Measurements from ENCODE around the gene RFXAP. TPM values are rescaled to one million over a fixed set of nuclear protein-coding genes. Genes with fewer than 3 reads are reported as not detected.

RFXAP gene
- total RNA-seq, 4 donors from 2014 or later: 6.0 to 10.7 (median 9.4) TPM

DNA sequence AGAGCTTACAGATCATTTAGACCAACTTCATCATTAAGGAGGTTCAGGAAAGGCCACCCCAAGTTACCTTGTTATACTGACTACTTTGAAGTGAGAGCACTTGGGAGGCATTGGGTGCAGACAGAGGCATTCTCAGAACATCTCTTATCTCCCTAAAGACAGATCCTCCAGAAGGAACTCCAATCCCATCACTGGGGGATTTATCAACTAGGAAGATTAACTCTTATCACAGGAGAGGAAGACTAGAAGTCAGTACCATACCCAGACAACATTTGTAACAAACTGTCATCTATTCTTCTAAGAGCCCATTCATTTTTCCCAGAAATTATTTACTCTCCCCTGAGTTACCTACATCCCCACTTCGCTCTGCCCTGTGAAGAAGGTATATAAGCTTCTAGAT lies 5.8 kb upstream of the RFXAP start:
- intact Hi-C loops (cut with DNase I): no loop called here

DNA sequence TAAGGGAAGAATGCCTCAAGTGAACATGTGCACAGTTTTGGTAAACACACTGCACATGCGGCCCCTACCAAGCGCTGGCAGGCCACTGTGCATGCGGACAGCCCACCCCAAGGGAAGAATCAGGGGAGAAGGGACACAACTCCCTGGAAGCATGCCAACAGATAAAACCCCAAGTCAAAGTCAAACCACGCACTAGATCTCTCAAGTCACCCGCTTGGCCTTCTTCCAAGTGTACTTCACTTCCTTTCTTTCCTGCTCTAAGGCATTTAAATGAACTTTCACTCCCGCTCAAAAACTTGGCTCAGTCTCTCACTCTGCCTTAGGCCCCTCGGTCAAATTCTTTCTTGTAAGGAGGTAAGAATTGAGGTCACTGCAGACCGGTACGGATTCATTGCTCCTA lies 4.6 kb upstream of the RFXAP start:
- H3K27me3 ChIP-seq: no peaks in the 10 kb centered on the region
- no peaks in the 10 kb centered on the region for H3K36me3 ChIP-seq
- no peak overlapping the region for H3K4me3 ChIP-seq (replicated peaks in 1 of 3)
- H3K27ac ChIP-seq: no peak overlapping the region
- no peaks in the 10 kb centered on the region for H3K9me3 ChIP-seq
- H3K4me1 ChIP-seq: no peaks in the 10 kb centered on the region
- no peak for TF ChIP-seq POLR2A (IDR thresholded peaks at IDR 0.05)
- TF ChIP-seq, protein P1, sequence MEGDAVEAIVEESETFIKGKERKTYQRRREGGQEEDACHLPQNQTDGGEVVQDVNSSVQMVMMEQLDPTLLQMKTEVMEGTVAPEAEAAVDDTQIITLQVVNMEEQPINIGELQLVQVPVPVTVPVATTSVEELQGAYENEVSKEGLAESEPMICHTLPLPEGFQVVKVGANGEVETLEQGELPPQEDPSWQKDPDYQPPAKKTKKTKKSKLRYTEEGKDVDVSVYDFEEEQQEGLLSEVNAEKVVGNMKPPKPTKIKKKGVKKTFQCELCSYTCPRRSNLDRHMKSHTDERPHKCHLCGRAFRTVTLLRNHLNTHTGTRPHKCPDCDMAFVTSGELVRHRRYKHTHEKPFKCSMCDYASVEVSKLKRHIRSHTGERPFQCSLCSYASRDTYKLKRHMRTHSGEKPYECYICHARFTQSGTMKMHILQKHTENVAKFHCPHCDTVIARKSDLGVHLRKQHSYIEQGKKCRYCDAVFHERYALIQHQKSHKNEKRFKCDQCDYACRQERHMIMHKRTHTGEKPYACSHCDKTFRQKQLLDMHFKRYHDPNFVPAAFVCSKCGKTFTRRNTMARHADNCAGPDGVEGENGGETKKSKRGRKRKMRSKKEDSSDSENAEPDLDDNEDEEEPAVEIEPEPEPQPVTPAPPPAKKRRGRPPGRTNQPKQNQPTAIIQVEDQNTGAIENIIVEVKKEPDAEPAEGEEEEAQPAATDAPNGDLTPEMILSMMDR (IDR thresholded peaks at IDR 0.05): no peak
- intact Hi-C loops (cut with DNase I): no loop called here
- no peak for DNase-seq
- WGBS, 2 donors: 24 to 30% methylated on average over 9 of the region's 9 CpGs

More for the DNA sequence above, 5.8 kb upstream of the RFXAP start:
- Histone ChIP-seq H3K27me3 (no peaks in the 10 kb centered on the region), H3K9me3 (no peaks in the 10 kb centered on the region), H3K27ac (no peak overlapping the region), H3K4me3 (replicated peaks in 1 of 3) (no peak overlapping the region), H3K36me3 (no peaks in the 10 kb centered on the region), H3K4me1 (no peaks in the 10 kb centered on the region)
- WGBS, 2 donors: 95 to 97% methylated on average over 1 of the region's 1 CpG
- TF ChIP-seq, protein P1 (IDR thresholded peaks at IDR 0.05): no peak
- no peak for TF ChIP-seq POLR2A (IDR thresholded peaks at IDR 0.05)
- no peak for DNase-seq

DNA sequence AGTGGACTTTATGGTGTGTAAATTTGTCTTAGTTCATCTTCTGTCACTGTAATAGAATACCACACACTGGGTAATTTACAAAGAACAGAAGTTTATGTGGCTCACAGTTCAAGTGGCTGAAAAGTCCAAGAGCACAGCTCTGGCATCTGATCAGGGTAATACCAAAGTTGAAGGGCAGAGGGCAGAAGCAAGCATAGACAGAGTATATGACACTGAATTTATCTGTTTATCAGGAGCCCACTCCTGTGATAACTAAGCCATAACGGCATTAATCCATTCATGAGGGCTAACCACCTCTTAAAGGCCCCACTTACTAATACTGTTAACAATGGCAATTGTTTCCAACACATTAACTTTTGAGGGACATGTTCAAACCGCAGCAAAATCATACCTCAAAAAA lies 4.0 kb upstream of the RFXAP start:
- no peak overlapping the region for H3K4me3 ChIP-seq (replicated peaks in 1 of 3)
- no peak overlapping the region for H3K27ac ChIP-seq
- TF ChIP-seq, protein P1 (IDR thresholded peaks at IDR 0.05): peak in 2 of 6 experiments; percentile 19 to 34
- no peak for TF ChIP-seq POLR2A (IDR thresholded peaks at IDR 0.05)
- WGBS, 2 donors: 45 to 53% methylated on average over 2 of the region's 2 CpGs
- no peaks in the 10 kb centered on the region for H3K9me3 ChIP-seq
- intact Hi-C loops (cut with DNase I): no loop called here
- DNase-seq: no peak
- no peaks in the 10 kb centered on the region for H3K27me3 ChIP-seq
- peaks cover 0 to 4% of the 10 kb centered on the region in 2 donors for H3K4me1 ChIP-seq
- H3K36me3 ChIP-seq: no peaks in the 10 kb centered on the region

DNA sequence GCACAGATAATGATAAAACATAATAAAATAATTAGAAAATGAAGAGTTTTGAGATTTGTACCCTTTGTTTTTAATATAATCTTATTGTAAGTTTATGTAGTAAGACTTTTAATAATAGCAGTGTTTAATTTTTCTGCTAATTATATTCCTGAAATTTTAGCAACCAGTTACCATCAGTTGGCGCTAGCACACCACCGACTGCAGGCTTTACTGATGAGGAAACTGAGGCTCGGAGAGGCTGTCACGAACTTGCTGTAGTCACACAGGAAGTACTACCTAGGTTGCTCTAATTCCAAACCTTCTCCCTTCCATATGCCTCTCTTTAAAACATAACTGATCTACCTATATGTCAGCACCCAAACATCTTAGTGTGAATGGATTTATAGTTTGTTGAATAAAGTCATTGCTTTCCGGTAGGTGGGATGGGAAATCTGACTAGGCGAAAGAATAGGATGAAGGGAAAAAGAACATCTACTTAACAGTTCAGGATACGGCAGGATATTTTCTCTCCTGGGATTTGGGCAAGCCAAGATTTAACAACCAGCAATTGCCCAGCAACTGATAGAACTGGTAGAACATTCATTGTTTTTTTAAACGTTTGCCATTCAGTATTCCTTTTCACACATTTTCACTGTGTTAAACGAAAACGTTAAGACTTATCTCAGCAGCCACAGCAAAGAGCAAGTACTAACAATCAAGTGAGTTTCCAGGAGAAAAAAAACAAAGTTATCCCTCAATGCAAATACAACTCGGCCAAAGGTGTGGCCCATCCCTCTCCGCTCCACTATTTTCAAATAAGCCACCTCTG lies 822 bp upstream of the RFXAP start:
- intact Hi-C loops (cut with DNase I): no loop called here
- 39 to 42% methylated on average over 12 of the region's 12 CpGs for WGBS, 2 donors
- peak overlapping the region in 2 of 3 donors; percentile 60 to 66 for H3K27ac ChIP-seq
- H3K36me3 ChIP-seq: no peaks in the 10 kb centered on the region
- H3K27me3 ChIP-seq: no peaks in the 10 kb centered on the region
- no peak for TF ChIP-seq POLR2A (IDR thresholded peaks at IDR 0.05)
- TF ChIP-seq, protein P1 (IDR thresholded peaks at IDR 0.05): no peak
- H3K4me3 ChIP-seq (replicated peaks in 1 of 3): peak overlapping the region; percentile 61 to 92 (median 78)
- H3K9me3 ChIP-seq: no peaks in the 10 kb centered on the region
- peaks cover 8 to 17% of the 10 kb centered on the region in 2 donors for H3K4me1 ChIP-seq
- no peak for DNase-seq

DNA sequence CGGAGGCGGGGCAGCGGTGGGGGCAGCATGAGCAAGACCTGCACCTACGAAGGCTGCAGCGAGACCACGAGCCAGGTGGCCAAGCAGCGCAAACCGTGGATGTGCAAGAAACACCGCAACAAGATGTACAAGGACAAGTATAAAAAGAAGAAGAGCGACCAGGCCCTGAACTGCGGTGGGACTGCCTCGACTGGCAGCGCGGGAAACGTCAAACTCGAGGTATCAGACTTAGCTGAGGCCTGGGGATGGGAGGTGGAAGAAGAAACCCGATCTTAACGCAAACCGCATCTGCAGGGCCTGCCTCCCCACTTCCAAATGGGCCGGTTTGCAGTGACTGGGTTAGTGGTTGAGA lies 693 bp downstream of the RFXAP start:
- H3K4me3 ChIP-seq (replicated peaks in 1 of 3): peak overlapping the region; percentile 61 to 92 (median 78)
- peaks cover 8 to 17% of the 10 kb centered on the region in 2 donors for H3K4me1 ChIP-seq
- H3K27ac ChIP-seq: peak overlapping the region in 1 of 3 donors; percentile 60
- WGBS, 2 donors: 0 to 2% methylated on average over 18 to 20 of the region's 20 CpGs
- no peaks in the 10 kb centered on the region for H3K9me3 ChIP-seq
- no peaks in the 10 kb centered on the region for H3K36me3 ChIP-seq
- intact Hi-C loops (cut with DNase I): no loop called here
- H3K27me3 ChIP-seq: no peaks in the 10 kb centered on the region
- TF ChIP-seq, protein P1 (IDR thresholded peaks at IDR 0.05): no peak
- no peak for TF ChIP-seq POLR2A (IDR thresholded peaks at IDR 0.05)
- peak in 1 of 2 donors; percentile 12 for DNase-seq

Data from thyroid gland (tissue), 4 donors.